GM19324 (cell line): Measurements from ENCODE around the gene RHOT2.
A peak's percentile ranks its signal among the peaks of the same experiment; 100 is the strongest.

Experiments
- ATAC-seq: cut with Tn5 transposase; IDR thresholded peaks from one replicate; pipeline ENCODE4 v1.9.1; 2021; ENCODE audit warnings: mild to moderate bottlenecking, moderate library complexity; ENCODE audit not compliant: unreplicated experiment, low FRiP score

RHOT2 gene

DNA sequence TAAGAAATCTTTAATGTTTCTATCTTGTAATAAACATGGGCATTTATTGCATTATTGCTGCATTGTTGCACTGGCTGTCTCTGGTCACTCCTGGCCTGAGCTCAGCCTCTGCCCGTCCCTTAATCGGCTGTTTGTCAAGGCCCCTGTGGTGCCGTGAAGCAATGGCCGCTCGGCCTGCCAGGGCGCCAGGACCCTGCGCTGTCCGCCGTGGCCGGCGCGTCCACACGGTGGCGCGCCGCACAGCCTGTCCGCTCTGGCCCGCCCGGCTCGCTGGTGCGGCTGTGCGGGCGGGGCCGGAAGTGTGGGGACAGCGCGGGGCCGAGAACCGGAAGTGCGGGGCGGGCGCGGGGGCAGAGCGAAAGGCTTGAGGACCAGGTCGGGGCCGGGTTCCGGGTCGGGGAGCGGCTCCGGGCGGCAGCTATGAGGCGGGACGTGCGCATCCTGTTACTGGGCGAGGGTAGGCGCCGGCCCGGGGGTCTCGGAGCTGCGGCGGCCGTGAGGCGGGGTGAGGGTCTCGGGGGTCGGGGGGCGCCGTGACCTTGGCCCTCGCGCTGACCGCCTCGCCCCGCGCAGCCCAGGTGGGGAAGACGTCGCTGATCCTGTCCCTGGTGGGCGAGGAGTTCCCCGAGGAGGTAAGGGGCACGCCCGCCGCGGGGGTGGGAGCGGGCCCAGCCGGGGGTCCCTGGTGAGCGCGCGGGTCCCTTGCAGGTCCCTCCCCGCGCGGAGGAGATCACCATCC is at the start of gene RHOT2:
Gene RHOT2, plus strand, starts transcription at position 353 of the 739 bp plus-strand sequence. Its CDS starts 68 bp downstream, at position 421.
- peak; percentile 82 for ATAC-seq

DNA sequence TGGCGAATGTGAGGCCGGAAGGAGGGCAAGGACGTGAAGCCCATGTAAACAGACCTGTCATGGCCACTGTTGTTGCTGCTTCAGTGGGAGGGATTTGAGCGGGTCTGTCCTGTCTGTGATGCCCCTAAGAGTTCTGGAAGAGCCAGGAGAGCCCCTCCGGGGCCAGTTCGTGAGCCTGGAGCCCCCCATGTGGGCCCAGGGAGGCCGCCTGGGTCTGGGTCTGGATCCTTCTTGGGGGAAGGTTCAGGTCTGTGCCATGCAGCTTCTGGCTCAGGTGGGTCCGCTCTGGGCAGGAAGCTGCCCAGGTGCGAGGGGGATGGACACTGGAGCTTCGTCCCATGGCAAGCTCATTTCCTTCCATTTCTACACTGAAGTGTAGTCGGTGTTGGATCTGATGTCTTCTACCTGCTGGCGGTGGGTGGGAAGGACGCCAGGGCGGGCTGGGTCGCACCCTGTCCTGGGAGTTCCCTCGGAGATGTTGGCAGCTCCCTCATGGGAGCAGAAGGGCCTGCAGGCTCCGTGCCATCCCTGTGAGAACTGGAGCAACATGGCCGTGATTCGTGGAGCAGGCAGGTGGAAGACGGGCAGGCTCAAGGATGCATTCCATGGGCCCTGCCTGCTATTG is 48.3 kb upstream of the RHOT2 start:
- ATAC-seq = no peak

DNA sequence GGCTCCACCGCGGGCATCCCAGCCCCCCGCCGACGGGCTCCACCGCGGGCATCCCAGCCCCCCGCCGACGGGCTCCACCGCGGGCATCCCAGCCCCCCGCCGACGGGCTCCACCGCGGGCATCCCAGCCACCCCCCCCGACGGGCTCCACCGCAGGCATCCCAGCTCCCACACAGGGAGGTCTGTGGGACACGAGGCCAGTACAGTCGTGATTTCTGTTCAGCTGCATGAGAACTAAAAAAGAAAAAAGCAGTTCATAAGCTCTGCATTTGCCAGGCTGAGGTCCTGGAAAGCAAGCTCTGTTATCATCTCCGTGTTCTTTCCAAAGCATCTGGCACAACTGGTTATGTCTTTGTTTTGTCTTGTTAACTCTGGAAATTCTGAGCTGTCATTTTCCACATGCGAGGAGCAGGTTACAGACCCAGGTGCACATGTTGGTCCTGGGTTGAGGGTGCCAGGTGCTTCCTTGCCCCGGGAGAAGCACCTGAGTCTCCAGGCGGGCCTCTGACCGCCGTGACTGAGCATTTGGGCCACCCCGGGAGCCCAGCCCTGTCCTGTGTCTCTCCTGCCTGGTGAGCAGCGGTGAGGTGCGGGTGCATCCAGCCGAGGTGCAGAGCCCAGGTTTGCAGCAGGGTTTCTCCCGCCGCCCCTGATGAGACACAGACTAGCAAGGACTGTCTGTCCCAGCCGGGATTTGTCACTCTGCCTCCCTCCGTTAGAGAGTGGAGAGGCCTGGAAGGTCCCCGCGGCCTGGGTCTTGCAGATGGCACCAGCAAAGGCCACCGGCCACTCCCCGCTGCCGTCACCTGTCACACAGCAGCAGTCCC is 47.0 kb upstream of the RHOT2 start:
- no peak for ATAC-seq

DNA sequence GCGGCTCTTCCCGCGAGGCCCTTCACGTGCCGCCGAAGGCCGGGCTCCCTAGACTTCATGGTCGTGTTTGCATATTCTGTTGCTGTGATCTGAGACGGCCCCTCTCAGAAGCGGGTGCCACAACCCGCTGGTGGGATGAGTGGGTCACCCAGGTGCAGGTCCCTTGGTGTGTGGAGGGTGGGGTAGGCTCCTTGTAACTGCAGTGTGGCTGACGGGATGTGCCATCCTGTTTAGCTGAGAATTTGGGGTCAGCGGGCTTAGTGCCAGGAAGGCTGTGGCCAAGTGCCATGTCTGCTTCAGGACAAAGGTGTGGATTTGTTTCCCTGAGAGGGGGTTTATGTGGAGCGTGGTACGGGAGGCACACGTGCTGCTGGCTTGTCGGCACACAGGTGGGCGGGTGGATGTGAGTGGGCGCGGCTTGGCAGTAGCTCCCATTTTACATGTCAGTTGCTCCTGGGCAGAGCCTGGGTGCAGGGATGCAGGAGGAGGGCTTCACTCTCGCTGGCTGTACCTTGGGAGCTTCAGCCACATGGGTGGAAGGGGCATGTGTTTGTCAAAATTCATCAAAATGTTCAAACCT is 46.3 kb upstream of the RHOT2 start:
- ATAC-seq = no peak

DNA sequence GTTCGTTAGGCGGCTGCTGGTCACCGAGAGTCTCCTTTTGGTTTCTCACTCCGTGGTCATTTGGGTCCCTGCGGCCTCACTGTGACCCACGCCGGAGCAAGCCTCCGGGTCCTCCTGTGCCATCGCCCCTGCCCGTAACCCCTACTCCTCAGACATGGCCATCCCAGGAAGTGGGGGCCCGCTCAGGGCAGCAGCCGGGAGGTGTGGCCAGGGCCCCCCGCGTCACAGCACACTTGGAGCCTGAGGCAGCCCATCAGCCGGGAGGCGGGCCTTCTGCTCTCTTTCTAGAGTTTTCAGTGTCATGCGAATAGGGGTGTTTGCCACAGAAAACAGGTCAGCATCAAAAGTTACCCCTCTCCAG is 45.0 kb upstream of the RHOT2 start:
- no peak for ATAC-seq

DNA sequence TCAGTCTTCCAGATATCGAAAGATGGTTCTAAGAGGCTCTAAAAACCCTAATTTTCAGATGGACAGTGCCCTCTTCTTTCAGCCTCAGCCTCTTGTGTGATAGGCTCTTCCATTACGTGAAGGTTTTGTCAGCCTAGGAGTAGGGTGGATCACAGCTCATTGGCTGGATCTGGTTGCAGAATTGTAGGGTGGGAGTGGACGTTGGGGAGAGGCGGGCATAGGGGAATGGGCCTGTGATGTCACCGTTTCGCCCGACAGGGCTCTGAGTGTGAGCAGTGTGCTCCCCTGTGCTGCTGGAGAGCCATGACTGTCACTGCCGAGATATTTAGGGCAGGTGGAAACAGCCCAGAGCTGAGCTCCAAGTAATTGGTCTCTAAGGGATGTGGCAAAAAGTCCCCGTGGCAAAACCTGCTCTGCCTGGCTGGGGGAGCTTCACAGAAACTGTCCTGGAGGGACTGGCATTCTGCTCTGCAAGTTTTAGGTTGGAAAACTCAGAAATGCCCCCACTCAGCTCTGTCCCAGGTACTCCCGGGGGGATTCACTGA is 43.3 kb upstream of the RHOT2 start:
- no peak for ATAC-seq

DNA sequence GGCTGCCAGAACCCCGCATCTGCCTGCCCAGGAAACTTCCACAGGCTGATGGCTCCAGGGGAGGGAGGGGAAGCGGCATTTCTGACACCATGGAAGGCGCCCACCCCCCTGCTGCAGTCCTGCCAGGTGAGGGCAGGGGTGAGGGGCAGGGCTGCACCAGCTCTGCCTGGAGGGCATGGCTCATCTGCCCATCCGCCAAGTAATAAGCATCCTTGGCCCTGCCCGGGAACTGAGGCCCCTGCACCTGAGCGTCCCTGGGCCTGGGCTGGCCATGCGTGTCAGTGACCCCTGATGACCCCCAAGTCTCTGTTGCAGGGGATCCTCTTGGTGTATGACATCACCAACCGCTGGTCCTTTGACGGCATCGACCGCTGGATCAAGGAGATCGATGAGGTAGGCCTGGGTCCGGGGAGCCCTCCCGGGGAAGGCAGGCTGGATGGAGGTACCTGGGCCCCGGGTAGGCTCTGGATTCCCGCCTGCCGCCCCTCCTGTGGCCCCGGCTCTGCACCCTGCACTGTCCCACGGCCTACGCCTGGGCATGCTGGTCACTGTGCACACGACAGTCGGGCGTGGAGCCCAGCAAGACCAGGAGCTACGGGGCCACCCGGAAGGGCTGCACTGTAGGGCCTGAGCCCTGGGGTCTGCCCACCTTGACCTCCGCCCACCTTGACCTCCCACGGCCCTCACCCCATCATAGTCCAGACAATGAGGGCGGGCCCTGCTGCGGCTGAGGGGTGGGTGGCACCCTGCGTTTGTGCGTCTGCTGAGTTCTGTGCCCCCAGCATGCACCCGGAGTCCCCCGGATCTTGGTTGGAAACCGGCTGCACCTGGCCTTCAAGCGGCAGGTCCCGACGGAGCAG is 42.6 kb upstream of the RHOT2 start:
- ATAC-seq = no peak

DNA sequence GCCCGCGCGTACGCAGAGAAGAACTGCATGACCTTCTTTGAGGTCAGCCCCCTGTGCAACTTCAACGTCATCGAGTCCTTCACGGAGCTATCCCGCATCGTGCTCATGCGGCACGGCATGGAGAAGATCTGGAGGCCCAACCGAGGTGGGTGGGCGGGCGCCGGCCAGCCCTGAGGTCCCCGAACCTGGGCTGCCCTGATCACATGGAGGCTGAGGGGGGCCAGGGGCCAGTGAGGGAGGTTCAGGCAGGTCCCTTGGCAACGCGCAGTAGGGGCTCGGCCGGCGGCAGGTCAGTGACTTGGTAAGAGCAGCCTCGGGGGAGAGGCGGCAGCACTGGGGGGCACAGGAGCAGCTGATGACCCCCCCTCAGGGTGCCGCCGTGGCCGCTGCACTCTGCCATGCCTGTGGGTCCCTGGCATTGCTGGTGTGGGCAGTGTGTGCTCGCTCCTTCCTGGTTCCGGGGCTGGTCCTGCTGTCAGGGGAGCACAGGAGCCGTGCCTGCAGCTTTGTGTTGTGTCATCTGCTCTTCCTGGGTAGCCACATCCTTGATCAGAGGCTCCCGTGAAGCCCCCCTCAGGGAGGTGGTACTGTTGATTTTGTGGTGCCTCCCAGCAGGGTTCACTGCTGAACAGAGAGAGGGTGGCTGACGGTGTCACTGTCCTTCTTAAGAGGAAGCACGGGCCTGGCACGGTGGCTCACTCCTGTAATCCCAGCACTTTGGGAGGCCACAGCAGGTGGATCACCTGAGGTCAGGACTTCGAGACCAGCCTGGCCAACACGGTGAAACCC is 41.8 kb upstream of the RHOT2 start:
- no peak for ATAC-seq

DNA sequence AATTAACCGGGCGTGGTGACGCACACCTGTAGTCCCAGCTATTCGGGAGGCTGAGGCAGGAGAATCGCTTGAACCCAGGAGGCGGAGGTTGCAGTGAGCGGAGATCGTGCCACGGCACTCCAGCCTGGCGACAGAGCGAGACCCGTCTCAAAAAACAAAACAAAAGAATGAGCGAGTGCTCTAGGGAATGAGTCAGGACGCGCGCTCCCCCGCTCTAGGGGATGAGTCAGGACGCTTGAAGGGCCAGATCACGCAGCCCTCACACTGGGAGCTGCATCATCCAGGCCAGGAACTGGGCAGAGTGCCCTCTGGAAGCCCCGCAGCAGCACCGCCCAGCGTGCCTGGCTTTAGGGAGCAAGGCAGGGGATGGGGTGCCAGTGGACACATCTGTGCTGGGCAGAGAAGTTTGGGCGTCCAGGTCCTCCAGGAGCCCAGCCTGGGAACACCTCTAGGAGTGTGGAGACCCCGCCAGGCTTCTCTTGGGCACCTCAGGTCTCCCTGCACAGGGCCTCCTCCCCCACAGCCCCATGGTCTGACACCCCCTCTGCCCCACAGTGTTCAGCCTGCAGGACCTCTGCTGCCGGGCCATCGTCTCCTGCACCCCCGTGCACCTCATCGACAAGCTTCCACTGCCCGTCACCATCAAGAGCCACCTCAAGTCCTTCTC is 41.0 kb upstream of the RHOT2 start:
- no peak for ATAC-seq

DNA sequence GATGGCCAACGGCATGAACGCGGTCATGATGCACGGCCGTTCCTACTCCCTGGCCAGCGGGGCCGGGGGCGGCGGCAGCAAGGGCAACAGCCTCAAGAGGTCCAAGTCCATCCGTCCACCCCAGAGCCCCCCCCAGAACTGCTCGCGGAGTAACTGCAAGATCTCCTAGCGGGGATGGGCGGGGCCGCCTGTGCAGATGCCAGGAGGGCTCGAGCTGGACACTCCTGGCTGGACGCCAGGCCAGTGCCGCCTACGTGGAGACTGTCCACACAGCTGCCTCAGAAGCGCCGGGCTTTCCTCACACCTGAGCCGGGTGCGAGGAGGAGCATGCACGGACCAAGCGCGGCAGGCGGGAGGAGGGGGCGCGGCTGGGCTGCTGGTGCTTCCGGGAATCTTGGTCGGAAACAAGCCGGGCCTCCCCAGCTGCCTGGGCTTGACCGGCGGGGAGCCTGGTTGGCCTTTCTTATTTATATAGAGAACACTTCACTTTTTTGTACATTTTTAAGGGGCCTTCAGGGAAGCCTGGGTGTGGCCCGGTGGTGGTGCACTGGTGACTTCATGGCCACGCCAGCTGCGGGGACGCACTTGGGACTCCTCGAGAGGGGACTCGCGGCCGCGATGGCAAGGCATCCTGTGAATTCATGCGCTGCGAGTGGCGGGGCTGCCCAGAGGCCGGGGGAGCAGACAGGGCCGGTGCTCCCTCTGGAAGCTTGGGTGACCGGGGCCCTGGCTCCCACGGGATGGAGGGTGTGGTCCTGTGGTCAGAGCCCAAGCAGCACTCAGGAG is 40.3 kb upstream of the RHOT2 start:
- ATAC-seq = no peak

DNA sequence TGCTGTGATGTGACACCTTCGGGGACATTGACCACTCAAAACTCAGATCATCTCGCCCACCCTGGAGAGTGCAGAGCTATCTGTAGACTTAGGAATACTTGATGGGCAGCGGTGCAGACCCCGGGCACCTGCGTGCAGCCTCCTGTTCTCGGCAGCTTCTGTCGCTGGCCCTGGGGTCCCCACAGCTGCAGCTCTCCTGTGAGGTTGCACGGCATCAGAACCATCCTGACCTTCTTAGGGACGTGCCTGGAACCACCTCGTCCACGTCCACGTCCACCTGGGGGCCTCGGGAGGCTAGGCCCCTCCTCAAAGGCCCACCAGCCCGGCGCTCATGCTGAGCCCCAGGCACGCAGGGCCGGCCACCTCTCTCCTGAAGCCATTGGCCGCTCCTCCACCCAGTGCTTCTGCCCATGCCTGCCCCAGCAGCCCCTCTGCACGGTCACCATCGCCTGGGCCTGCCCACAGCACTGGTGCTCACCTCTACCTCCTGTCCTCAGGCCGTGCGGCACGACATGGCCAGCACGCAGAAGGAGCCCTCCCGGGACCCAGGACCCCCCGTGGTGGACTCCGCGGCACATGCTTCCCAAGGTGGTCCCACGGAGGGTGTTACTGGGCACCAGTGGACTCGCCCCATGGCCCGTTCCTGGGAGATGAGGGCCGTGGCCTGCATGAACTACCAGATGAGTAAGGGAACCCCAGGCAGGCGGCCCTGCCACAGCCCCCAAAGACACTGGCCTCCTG is 39.4 kb upstream of the RHOT2 start:
- no peak for ATAC-seq

DNA sequence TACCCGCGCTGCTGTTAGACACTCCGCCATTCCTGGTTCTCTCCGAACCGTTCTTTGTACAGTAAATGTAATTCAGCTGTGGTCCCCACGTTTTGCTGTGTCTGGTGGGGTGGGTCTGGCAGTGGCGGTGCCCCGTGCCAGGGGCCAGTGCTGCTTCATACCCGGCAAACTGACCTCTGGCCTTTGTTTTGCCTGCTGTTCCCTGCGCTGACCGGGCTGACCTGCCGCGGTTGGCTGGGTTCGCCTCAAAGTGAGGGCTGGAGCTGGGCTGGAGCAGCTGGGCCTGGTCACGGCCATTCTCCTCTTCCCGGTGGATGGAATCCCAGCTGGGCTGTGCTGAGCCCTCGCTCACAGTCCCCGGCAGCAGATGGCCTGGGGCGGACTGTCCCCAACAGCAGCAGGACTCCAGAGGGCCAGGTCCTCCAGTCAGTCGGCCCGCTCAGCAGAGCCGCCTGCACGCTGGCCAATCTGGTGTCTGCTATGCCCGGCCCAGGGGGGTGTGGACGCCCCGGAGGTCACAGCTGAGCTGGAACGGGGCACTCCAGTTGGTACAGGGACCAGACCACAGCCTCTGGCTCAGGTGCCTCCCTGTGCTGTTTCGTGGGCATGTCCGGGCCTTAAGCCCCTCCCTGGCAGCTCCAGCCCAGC is 38.6 kb upstream of the RHOT2 start:
- ATAC-seq = no peak

DNA sequence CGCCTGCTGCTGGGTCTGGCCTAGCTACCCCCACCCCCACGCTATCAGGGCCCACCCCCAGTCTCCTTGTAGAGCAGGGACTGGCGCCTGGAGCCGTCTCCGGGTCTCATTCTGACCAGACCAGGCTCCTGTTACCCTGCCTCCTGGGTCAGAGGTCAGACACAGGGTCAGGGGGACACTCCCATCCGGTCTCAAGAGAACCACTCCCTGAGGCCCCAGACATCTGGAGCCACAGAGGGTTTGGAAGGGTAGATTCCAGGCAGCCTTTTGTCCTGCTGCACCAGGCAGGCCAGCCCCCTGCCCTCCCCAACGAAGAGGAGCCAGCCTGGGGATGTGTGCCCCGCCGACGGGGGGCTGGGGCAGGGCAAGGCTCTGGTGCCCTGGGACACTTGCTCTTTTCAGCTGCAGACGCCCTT is 38.1 kb upstream of the RHOT2 start:
- no peak for ATAC-seq

DNA sequence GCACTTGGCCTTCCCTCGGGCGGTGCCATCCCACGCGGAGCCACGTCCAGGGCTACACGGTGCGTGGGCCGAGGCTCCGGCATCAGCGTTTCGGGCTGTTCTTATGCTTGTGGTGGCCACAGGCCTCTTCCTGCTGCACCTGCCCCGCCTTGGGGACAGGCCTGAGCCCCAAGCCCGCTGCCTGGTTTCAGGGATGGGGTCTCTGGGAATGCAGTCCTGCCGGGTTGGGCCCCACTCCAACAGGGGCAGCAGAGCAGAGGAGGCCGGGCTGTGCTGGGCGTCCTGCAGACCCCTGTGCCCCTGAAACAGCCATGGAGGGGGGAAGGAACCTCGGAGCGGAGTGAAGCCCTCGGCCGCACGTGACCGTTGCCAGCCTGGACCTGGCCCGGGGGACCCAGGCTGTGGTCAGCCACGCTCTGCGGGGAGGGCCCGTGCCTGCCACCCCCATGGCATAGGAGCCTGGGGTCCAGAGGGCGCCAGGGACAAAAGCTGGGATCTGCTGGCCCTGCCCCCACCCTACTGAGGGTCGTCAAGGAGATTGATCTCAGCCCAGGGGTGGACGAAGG is 37.6 kb upstream of the RHOT2 start:
- ATAC-seq = no peak

DNA sequence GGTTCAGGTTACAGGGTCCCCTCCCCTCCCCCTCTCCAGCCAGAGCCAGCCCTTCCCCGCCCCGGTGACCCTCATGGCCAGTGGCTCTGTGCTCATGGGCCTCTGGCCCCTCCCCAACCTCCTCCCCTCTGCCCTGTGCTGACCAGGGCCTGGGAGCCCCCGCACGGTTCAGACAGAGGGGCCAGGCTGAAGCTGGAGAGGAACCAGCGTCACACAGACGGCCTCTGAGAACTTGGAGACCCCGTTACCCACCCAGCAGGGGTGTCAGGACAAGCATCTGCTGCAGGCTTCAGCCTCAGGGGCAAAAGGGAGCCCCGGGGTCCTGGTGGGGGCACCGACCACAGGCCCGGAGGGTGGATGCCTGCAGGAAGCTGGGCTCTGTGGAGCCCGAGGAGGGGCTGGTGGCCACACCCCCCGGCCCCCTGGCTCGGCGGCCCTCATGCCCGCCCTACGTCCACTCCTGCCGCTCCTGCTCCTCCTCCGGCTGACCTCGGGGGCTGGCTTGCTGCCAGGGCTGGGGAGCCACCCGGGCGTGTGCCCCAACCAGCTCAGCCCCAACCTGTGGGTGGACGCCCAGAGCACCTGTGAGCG is 37.0 kb upstream of the RHOT2 start, which contains the start of gene WFIKKN1:
Gene WFIKKN1, plus strand, starts transcription at position 171 of the 591 bp plus-strand sequence. Its CDS starts 269 bp downstream, at position 440.
- no peak for ATAC-seq

DNA sequence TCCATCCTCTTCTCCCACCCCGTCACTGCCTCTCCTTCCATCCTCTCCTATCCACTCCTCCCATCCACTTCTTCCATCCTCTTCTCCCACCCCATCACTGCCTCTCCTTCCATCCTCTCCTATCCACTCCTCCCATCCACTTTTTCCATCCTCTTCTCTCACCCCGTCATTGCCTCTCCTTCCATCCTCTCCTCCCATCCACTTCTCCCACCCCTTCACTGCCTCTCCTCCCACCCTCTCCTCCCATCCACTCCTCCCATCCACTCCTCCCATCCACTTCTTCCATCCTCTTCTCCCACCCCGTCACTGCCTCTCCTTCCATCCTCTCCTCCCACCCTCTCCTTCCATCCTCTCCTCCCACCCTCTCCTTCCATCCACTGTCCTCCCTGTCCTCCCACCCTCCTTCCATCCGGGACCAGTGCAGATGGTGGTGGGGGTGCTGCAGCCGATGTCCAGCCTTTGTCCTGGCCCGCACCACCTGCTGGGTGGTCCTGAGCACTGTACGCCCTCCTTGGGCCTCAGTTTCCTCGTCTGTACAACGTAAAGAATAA is 36.0 kb upstream of the RHOT2 start:
- ATAC-seq = no peak
